ENCODE data around the gene HLA-DRB1.
"Not testable (repeated sequence)": the region's sequence is repeated elsewhere in the genome, so short reads cannot be mapped to it uniquely, and the experiment has no call there.

The HLA-DRB1 gene

GRCh38 chr6:32609391-32609730 lies 19.7 kb upstream of the HLA-DRB1 start:
- DNase-seq (ENCODE audit: low spot score): no peak

GRCh38 chr6:32608362-32608761 lies 18.7 kb upstream of the HLA-DRB1 start:
- no peak for DNase-seq (ENCODE audit: low spot score)

GRCh38 chr6:32607988-32608298 lies 18.3 kb upstream of the HLA-DRB1 start:
- DNase-seq (ENCODE audit: low spot score): no peak

- no peak for DNase-seq (ENCODE audit: low spot score)
Measured at GRCh38 chr6:32607263-32607987, 17.8 kb upstream of the HLA-DRB1 start.

GRCh38 chr6:32604434-32604877 lies 14.8 kb upstream of the HLA-DRB1 start:
- DNase-seq (ENCODE audit: low spot score): no peak

- DNase-seq (ENCODE audit: low spot score): no peak
Measured at GRCh38 chr6:32603888-32604287, 14.2 kb upstream of the HLA-DRB1 start.

- no peak for DNase-seq (ENCODE audit: low spot score)
Measured at GRCh38 chr6:32603222-32603621, 13.6 kb upstream of the HLA-DRB1 start.

GRCh38 chr6:32602383-32602782 lies 12.7 kb upstream of the HLA-DRB1 start:
- no peak for DNase-seq (ENCODE audit: low spot score)

GRCh38 chr6:32597024-32597423 lies 7.4 kb upstream of the HLA-DRB1 start:
- no peak for DNase-seq (ENCODE audit: low spot score)

GRCh38 chr6:32590713-32591112 lies 1.1 kb upstream of the HLA-DRB1 start:
- DNase-seq (ENCODE audit: low spot score): not testable (repeated sequence)

- no peak for DNase-seq (ENCODE audit: low spot score)
Measured at GRCh38 chr6:32588156-32588555, 1.5 kb downstream of the HLA-DRB1 start.

- no peak for DNase-seq (ENCODE audit: low spot score)
Measured at GRCh38 chr6:32583527-32583898, 6.1 kb downstream of the HLA-DRB1 start.

GRCh38 chr6:32581315-32582095 lies 8.1 kb downstream of the HLA-DRB1 start:
- DNase-seq (ENCODE audit: low spot score): no peak

GRCh38 chr6:32580593-32580992 lies 9.1 kb downstream of the HLA-DRB1 start:
- DNase-seq (ENCODE audit: low spot score): no peak

GRCh38 chr6:32578962-32579361 lies 10.7 kb downstream of the HLA-DRB1 start:
- no peak for DNase-seq (ENCODE audit: low spot score)

GRCh38 chr6:32577493-32577892 lies 12.2 kb downstream of the HLA-DRB1 start:
- not testable (repeated sequence) for DNase-seq (ENCODE audit: low spot score)

GRCh38 chr6:32576250-32576649 lies 13.4 kb downstream of the HLA-DRB1 start:
- DNase-seq (ENCODE audit: low spot score): no peak

- no peak for DNase-seq (ENCODE audit: low spot score)
Measured at GRCh38 chr6:32570363-32570905, 19.2 kb downstream of the HLA-DRB1 start.

- no peak for DNase-seq (ENCODE audit: low spot score)
Measured at GRCh38 chr6:32568561-32568960, 21.1 kb downstream of the HLA-DRB1 start.

- DNase-seq (ENCODE audit: low spot score): no peak
Measured at GRCh38 chr6:32566957-32567356, 22.7 kb downstream of the HLA-DRB1 start.

- DNase-seq (ENCODE audit: low spot score): no peak
Measured at GRCh38 chr6:32565511-32565910, 24.1 kb downstream of the HLA-DRB1 start.

GRCh38 chr6:32562940-32563339 lies 26.7 kb downstream of the HLA-DRB1 start:
- DNase-seq (ENCODE audit: low spot score): no peak

- DNase-seq (ENCODE audit: low spot score): no peak
Measured at GRCh38 chr6:32559747-32560146, 29.9 kb downstream of the HLA-DRB1 start.
